ENCODE measurements around the gene UGT1A3.

UGT1A3 gene

DNA sequence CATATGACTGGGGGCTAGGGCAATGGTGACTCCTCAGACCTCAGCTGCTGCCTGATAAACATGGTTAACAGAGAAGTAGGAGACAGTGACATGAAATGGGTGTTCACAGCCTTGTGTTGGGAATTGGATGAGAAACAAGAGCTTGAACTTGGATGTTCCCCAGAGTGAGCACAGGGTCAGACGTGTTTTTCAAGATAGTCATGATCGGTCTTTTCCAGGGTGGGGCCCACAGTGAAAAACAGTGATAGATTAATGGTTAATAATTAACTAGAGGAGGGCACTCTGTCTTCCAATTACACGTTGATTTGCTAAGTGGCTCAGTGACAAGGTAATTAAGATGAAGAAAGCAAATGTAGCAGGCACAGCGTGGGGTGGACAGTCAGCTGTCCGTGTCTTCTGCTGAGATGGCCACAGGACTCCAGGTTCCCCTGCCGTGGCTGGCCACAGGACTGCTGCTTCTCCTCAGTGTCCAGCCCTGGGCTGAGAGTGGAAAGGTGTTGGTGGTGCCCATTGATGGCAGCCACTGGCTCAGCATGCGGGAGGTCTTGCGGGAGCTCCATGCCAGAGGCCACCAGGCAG, at the start of gene UGT1A3:
UGT1A3 (plus strand) TSS at position 320 of the 579 bp plus-strand sequence; CDS start at position 405, 85 bp downstream.
- no peak for DNase-seq (ENCODE audit: low spot score)
- Mint-ChIP-seq H3K4me1 (ENCODE audit: low read depth) (no peaks in the 10 kb centered on the region), H3K9me3 (no peaks in the 10 kb centered on the region), H3K36me3 (ENCODE audit: low read depth) (no peaks in the 10 kb centered on the region), H3K27ac (no peak within 1 kb of the TSS), H3K27me3 (ENCODE audit: low read depth) (no peaks in the 10 kb centered on the region), H3K4me3 (no peak within 1 kb of the TSS)

- Mint-ChIP-seq H3K27ac (no peak overlapping the region), H3K27me3 (ENCODE audit: low read depth) (peaks cover 9% of the 10 kb centered on the region), H3K4me1 (ENCODE audit: low read depth) (no peaks in the 10 kb centered on the region), H3K36me3 (ENCODE audit: low read depth) (no peaks in the 10 kb centered on the region), H3K4me3 (no peak overlapping the region), H3K9me3 (no peaks in the 10 kb centered on the region)
- no peak for DNase-seq (ENCODE audit: low spot score)
Measured at GRCh38 chr2:233679196-233679595, 49.6 kb upstream of the UGT1A3 start.

GRCh38 chr2:233680361-233681045, 48.3 kb upstream of the UGT1A3 start:
- Mint-ChIP-seq H3K27me3 (ENCODE audit: low read depth) (peaks cover 9% of the 10 kb centered on the region), H3K27ac (no peak overlapping the region), H3K9me3 (no peaks in the 10 kb centered on the region), H3K36me3 (ENCODE audit: low read depth) (no peaks in the 10 kb centered on the region), H3K4me1 (ENCODE audit: low read depth) (no peaks in the 10 kb centered on the region), H3K4me3 (no peak overlapping the region)
- DNase-seq (ENCODE audit: low spot score) = no peak

- Mint-ChIP-seq H3K27ac (no peak within 1 kb of the TSS), H3K36me3 (ENCODE audit: low read depth) (no peaks in the 10 kb centered on the region), H3K4me3 (no peak within 1 kb of the TSS), H3K27me3 (ENCODE audit: low read depth) (peaks cover 13% of the 10 kb centered on the region), H3K4me1 (ENCODE audit: low read depth) (no peaks in the 10 kb centered on the region), H3K9me3 (no peaks in the 10 kb centered on the region)
- DNase-seq (ENCODE audit: low spot score) = no peak
Measured at GRCh38 chr2:233681521-233682099, 47.2 kb upstream of the UGT1A3 start, which contains the start of gene UGT1A7. Gene UGT1A7, plus strand, starts transcription at chr2:233681901. Its CDS starts 37 bp downstream, at chr2:233681938.

DNA sequence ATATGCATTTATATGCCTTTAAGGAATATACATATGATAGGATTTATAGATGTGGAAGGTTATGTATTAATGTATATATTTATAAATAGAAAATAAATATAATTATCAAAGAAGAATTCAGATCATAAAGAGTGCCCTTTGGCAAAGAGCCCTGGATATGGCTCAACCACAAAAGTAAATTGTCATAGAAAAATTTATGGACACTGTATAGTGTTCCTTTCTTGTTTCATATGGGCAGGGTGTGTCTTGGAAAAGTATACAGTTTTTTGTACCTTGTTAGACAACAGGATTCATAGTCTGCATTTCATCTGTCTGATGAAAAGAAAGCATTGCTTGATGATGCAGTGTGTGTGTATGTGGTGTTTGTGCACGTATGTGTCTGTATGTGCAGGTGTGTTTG, 44.2 kb upstream of the UGT1A3 start:
- H3K9me3 Mint-ChIP-seq = no peaks in the 10 kb centered on the region
- H3K27me3 Mint-ChIP-seq (ENCODE audit: low read depth) = peaks cover 20% of the 10 kb centered on the region
- no peak overlapping the region for H3K4me3 Mint-ChIP-seq
- H3K27ac Mint-ChIP-seq = no peak overlapping the region
- no peaks in the 10 kb centered on the region for H3K36me3 Mint-ChIP-seq (ENCODE audit: low read depth)
- H3K4me1 Mint-ChIP-seq (ENCODE audit: low read depth) = no peaks in the 10 kb centered on the region
- no peak for DNase-seq (ENCODE audit: low spot score)

- peaks cover 20% of the 10 kb centered on the region for H3K27me3 Mint-ChIP-seq (ENCODE audit: low read depth)
- no peak overlapping the region for H3K4me3 Mint-ChIP-seq
- no peaks in the 10 kb centered on the region for H3K9me3 Mint-ChIP-seq
- DNase-seq (ENCODE audit: low spot score) = no peak
- no peaks in the 10 kb centered on the region for H3K4me1 Mint-ChIP-seq (ENCODE audit: low read depth)
- H3K36me3 Mint-ChIP-seq (ENCODE audit: low read depth) = no peaks in the 10 kb centered on the region
- H3K27ac Mint-ChIP-seq = no peak overlapping the region
Measured at GRCh38 chr2:233686928-233687327, 41.9 kb upstream of the UGT1A3 start.

DNA sequence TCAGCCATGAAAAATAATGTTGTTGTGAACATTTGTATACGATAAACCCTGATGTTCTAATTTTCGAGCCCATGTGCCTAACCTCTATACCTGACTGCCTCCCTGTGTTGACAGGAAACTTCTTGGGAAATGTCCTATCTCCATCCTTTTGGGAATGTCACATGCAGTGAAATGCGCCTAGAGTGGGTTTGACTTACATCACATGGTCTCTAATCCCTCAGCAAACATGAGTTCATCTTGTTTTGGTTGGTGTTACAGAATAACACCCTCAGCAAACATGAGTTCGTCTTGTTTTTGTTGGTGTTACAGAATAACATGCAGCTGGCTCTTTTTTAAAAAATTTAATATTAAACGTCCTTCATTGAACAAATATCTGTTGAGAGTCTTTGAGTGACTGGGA, 40.5 kb upstream of the UGT1A3 start:
- H3K9me3 Mint-ChIP-seq = no peaks in the 10 kb centered on the region
- H3K4me1 Mint-ChIP-seq (ENCODE audit: low read depth) = no peaks in the 10 kb centered on the region
- H3K4me3 Mint-ChIP-seq = no peak overlapping the region
- no peak overlapping the region for H3K27ac Mint-ChIP-seq
- DNase-seq (ENCODE audit: low spot score) = no peak
- H3K27me3 Mint-ChIP-seq (ENCODE audit: low read depth) = peaks cover 20% of the 10 kb centered on the region
- no peaks in the 10 kb centered on the region for H3K36me3 Mint-ChIP-seq (ENCODE audit: low read depth)

GRCh38 chr2:233689031-233689430, 39.8 kb upstream of the UGT1A3 start:
- H3K27me3 Mint-ChIP-seq (ENCODE audit: low read depth) = peaks cover 25% of the 10 kb centered on the region
- no peaks in the 10 kb centered on the region for H3K9me3 Mint-ChIP-seq
- no peaks in the 10 kb centered on the region for H3K36me3 Mint-ChIP-seq (ENCODE audit: low read depth)
- H3K4me1 Mint-ChIP-seq (ENCODE audit: low read depth) = no peaks in the 10 kb centered on the region
- no peak overlapping the region for H3K4me3 Mint-ChIP-seq
- no peak for DNase-seq (ENCODE audit: low spot score)
- no peak overlapping the region for H3K27ac Mint-ChIP-seq

DNA sequence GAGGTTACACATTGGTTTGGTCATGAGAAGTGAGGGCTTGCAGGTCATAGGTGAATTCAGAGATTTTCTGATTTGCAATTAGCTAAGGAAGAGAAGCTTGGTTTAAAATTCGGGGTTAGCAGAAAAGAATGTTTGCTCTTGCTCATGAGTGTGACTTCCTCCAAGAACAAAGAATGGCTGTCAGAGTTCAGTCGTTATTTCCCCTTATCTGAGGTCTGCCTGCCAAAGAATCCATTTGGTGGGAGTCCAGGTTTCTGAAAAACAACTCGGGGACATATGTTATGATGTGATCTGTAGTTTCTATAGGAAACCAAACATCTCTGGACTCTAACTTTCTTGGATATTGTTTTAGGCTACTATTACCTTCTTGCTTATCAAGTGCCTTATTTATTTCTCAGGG, 39.3 kb upstream of the UGT1A3 start:
- H3K9me3 Mint-ChIP-seq = no peaks in the 10 kb centered on the region
- H3K4me3 Mint-ChIP-seq = no peak overlapping the region
- DNase-seq (ENCODE audit: low spot score) = no peak
- no peaks in the 10 kb centered on the region for H3K36me3 Mint-ChIP-seq (ENCODE audit: low read depth)
- peaks cover 25% of the 10 kb centered on the region for H3K27me3 Mint-ChIP-seq (ENCODE audit: low read depth)
- H3K27ac Mint-ChIP-seq = no peak overlapping the region
- H3K4me1 Mint-ChIP-seq (ENCODE audit: low read depth) = no peaks in the 10 kb centered on the region

DNA sequence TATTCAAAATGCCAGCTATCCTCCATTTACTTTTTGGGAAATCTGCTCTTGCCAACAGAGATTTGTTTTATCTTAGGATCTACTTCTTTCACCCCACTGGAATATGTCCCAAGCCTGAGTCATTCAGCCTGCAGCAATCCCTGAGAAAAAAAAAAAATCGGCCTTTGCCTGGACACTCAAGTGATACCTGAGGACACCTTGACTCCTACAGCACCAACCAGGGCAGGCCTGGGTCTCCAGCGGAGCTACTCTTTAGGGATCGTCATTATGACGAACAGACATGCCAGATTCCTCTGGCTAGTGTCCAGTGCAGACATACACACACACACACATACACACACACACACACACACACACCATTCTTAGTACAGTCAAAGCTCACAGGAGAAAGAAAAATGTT, 38.4 kb upstream of the UGT1A3 start:
- Mint-ChIP-seq H3K9me3 (no peaks in the 10 kb centered on the region), H3K4me3 (no peak overlapping the region), H3K27ac (no peak overlapping the region), H3K4me1 (ENCODE audit: low read depth) (no peaks in the 10 kb centered on the region), H3K36me3 (ENCODE audit: low read depth) (no peaks in the 10 kb centered on the region), H3K27me3 (ENCODE audit: low read depth) (peaks cover 27% of the 10 kb centered on the region)
- DNase-seq (ENCODE audit: low spot score) = no peak

DNA sequence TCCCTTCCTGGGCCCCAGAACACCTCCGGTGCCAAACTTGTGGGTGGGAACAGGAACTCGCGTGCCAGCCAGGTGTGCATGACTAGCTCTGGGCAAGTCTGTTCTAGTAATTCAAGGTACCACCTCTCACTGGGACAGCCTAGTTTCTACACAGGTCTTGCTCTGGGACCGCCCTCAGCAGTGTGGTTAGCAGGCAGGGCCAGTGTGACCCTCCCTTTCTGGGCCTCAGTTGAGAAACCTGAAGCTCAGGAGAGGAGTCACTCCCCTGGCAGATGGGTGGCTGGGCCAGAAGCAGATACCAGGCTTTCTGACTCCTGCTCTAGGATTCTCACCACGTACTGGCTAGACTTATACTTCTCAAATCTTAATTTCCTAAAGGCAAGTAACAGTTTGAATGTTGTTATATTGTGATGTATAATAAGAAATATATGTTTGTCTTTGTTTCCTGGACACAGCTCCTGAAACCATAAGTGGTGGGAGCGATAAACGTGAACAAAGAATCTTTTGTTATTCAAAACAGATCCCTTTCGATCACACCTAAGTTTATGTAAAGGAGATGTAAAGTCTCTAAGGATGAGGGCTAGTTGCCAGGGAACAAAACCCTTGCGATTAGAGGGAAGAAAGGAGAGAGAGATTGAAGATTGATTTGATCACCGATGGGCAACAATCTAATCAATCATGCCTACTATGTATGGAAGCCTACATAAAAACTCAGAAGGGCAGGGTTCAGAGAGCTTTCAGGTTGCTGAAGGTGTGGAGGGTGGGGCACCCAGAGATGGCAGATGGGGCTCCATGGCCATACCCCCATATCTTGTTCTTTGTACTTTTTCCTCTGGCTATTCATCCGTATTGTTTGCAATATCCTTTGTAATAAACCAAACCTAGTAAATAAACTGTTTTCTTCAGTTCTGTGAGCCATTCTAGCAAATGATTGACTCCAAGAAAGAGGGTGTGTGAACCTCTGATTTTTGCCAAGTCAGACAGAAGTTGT, 37.1 kb upstream of the UGT1A3 start:
- no peak overlapping the region for H3K27ac Mint-ChIP-seq
- peaks cover 23% of the 10 kb centered on the region for H3K27me3 Mint-ChIP-seq (ENCODE audit: low read depth)
- H3K4me3 Mint-ChIP-seq = no peak overlapping the region
- no peaks in the 10 kb centered on the region for H3K4me1 Mint-ChIP-seq (ENCODE audit: low read depth)
- H3K9me3 Mint-ChIP-seq = no peaks in the 10 kb centered on the region
- no peak for DNase-seq (ENCODE audit: low spot score)
- H3K36me3 Mint-ChIP-seq (ENCODE audit: low read depth) = no peaks in the 10 kb centered on the region

DNA sequence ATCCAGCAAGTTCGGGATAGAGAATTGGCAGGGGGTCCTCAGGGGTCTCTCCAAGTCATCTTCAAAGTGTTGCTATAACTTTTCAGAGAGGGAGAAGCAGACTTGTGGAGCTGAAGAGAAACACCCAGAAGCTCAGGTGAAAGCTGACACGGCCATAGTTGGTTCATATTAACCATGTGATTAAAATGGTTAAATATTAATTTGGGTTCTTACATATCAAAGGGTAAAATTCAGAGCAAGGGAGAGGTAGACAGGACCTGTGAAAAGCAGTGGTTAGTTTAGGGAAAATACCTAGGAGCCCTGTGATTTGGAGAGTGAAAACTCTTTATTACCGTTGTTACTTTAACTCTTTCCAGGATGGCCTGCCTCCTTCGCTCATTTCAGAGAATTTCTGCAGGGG, 36.2 kb upstream of the UGT1A3 start, which contains the start of gene UGT1A6:
UGT1A6 (plus strand) TSS at position 243 of the 400 bp plus-strand sequence; CDS start at position 358, 115 bp downstream.
- peaks cover 29% of the 10 kb centered on the region for H3K27me3 Mint-ChIP-seq (ENCODE audit: low read depth)
- no peak within 1 kb of the TSS for H3K27ac Mint-ChIP-seq
- no peaks in the 10 kb centered on the region for H3K4me1 Mint-ChIP-seq (ENCODE audit: low read depth)
- no peak for DNase-seq (ENCODE audit: low spot score)
- H3K36me3 Mint-ChIP-seq (ENCODE audit: low read depth) = no peaks in the 10 kb centered on the region
- H3K9me3 Mint-ChIP-seq = no peaks in the 10 kb centered on the region
- H3K4me3 Mint-ChIP-seq = no peak within 1 kb of the TSS

GRCh38 chr2:233693963-233694362, 34.9 kb upstream of the UGT1A3 start:
- peaks cover 23% of the 10 kb centered on the region for H3K27me3 Mint-ChIP-seq (ENCODE audit: low read depth)
- H3K36me3 Mint-ChIP-seq (ENCODE audit: low read depth) = no peaks in the 10 kb centered on the region
- no peaks in the 10 kb centered on the region for H3K4me1 Mint-ChIP-seq (ENCODE audit: low read depth)
- H3K9me3 Mint-ChIP-seq = no peaks in the 10 kb centered on the region
- no peak overlapping the region for H3K27ac Mint-ChIP-seq
- H3K4me3 Mint-ChIP-seq = no peak overlapping the region
- no peak for DNase-seq (ENCODE audit: low spot score)

Data from T-helper 2 cell treated with Interferon-gamma antibody and Interleukin-4, amounts not matched to agents 5 μg/mL and 100 μg/mL, for 36 hours (primary cell).